Measurements from ENCODE around the gene HRC.

DNA sequence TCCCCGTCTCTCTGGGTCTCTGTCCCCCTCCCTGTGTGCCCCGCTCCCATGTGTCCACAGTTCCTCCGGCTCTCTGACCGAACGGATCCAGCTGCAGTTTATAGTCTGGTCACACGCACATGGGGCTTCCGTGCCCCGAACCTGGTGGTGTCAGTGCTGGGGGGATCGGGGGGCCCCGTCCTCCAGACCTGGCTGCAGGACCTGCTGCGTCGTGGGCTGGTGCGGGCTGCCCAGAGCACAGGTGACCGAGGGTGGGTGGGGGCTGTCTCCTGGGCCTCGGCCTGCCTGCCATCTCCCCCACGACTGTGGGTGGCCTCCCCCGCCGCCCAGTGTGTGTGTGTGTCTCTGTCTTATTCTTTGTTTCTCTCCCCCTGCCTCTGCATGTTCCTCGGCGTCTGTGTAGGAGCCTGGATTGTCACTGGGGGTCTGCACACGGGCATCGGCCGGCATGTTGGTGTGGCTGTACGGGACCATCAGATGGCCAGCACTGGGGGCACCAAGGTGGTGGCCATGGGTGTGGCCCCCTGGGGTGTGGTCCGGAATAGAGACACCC, 12.7 kb upstream of the HRC start:
- TF ChIP-seq, protein P1, sequence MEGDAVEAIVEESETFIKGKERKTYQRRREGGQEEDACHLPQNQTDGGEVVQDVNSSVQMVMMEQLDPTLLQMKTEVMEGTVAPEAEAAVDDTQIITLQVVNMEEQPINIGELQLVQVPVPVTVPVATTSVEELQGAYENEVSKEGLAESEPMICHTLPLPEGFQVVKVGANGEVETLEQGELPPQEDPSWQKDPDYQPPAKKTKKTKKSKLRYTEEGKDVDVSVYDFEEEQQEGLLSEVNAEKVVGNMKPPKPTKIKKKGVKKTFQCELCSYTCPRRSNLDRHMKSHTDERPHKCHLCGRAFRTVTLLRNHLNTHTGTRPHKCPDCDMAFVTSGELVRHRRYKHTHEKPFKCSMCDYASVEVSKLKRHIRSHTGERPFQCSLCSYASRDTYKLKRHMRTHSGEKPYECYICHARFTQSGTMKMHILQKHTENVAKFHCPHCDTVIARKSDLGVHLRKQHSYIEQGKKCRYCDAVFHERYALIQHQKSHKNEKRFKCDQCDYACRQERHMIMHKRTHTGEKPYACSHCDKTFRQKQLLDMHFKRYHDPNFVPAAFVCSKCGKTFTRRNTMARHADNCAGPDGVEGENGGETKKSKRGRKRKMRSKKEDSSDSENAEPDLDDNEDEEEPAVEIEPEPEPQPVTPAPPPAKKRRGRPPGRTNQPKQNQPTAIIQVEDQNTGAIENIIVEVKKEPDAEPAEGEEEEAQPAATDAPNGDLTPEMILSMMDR (IDR thresholded peaks at IDR 0.05; ENCODE audit: control extremely low read depth in 1 of 3, insufficient read depth in 1 of 3, low read depth in 1 of 3, low read length in 3 of 3): no peak
- TF ChIP-seq E2F6 (IDR thresholded peaks at IDR 0.05): no peak
- TF ChIP-seq CBX8 (IDR thresholded peaks at IDR 0.05; ENCODE audit: borderline replicate concordance, low read depth, low read length): no peak

Data from H1 (cell line).